Activated CD8-positive, alpha-beta T cell treated with anti-CD3 and anti-CD28 coated beads for 36 hours (primary cell): ENCODE data around the gene DNPEP. TPM values are rescaled to one million over a fixed set of nuclear protein-coding genes. Genes with fewer than 3 reads are reported as not detected.

Experiments used
- ATAC-seq: fragments of 200-7000 bp; cut with Tn5 transposase; one replicate; pipeline ENCODE4 v1.10.0; 2021; ENCODE audit warnings: mild to moderate bottlenecking, moderate library complexity
- CTCF ChIA-PET: fragments of 350-600 bp; sonication (Branson Sonifier 250); formaldehyde crosslinking; loops from one replicate; lab custom pipeline; 2021; ENCODE audit warnings: antibody characterized with exemption; lab: Charles Lee
- POLR2A ChIA-PET: fragments of 350-600 bp; sonication (Branson Sonifier 250); formaldehyde crosslinking; loops from one replicate; lab custom pipeline; 2021; ENCODE audit warnings: antibody characterized with exemption; lab: Charles Lee
- DNase-seq: peaks from one replicate; pipeline ENCODE4 v3.0.0-alpha.2; 2020
- H3K27ac Mint-ChIP-seq: one replicate; pipeline ENCODE4 v1.8.0; 2021; ENCODE audit warnings: mild to moderate bottlenecking, mixed read lengths
- H3K27me3 Mint-ChIP-seq: one replicate; pipeline ENCODE4 v1.8.0; 2021; ENCODE audit warnings: mixed read lengths
- H3K36me3 Mint-ChIP-seq: one replicate; pipeline ENCODE4 v1.8.0; 2021; ENCODE audit warnings: low read depth, mixed read lengths
- H3K4me1 Mint-ChIP-seq: one replicate; pipeline ENCODE4 v1.8.0; 2021; ENCODE audit warnings: low read depth, mixed read lengths
- H3K4me3 Mint-ChIP-seq: one replicate; pipeline ENCODE4 v1.8.0; 2021; ENCODE audit warnings: mild to moderate bottlenecking, moderate library complexity, mixed read lengths
- H3K9me3 Mint-ChIP-seq: one replicate; pipeline ENCODE4 v1.8.0; 2021; ENCODE audit warnings: mixed read lengths
- intact Hi-C: fragments of 100-400 bp; cut with micrococcal nuclease; formaldehyde crosslinking; loops from one replicate; pipeline ENCODE4 v1.10.0; 2022
- total RNA-seq, 2 experiments: library from RNA; stranded (reverse); gene quantifications; one replicate each; pipeline ENCODE4 v1.2.3, GENCODE V29; 2021
- TF ChIP-seq, protein P1 (sequence below): fragments of 200-600 bp; IDR thresholded peaks from one replicate; pipeline ENCODE4 v1.8.0; 2022; ENCODE audit warnings: antibody characterized with exemption, mild to moderate bottlenecking

The DNPEP gene
- total RNA-seq, 2 experiments from 2014 or later, result 112 to 113 TPM

DNA sequence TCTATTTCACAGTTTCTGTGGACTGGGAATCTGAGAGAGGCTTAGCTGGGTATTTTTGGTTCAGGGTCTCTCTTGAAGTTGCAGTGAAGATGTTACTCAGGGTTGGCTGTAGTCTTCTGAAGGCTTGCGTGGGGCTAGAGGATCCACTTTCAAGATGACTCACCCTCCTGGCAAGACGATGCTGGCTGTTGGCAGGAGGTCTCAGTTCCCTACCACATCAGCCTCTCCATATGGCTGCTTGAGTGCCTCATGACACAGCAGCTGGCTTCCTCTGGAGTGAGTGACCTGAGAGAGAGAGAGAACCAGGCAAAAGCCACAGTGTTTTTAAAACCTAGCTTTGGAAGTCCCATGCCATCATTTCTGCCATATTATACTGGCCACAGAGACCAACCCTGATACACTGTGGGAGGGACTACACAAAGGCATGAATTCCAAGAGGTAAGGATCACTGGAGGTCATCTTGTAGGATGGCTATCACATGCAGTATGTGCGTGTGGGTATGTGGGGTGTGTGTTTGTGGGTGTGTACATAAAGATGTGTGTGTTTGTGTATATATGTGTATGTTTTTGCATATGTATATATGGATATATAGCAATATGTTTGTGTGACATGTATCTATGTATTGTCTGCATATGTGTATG is 25.1 kb downstream of the DNPEP start:
- H3K4me1 Mint-ChIP-seq, result peaks cover 9% of the 10 kb centered on the region
- no peaks in the 10 kb centered on the region for H3K9me3 Mint-ChIP-seq
- intact Hi-C loops, result no loop called here
- peak; percentile 37 for DNase-seq
- no peak overlapping the region for H3K27ac Mint-ChIP-seq
- ATAC-seq, result peak; percentile 60
- H3K4me3 Mint-ChIP-seq, result no peak overlapping the region
- CTCF ChIA-PET, result interaction anchor here (2.0 to 2.3 kb wide), 2 partner anchors 10 to 333 kb away, joined by 6 to 10 read pairs; no protein-coding TSS in a partner anchor
- POLR2A ChIA-PET, result interaction anchor here (0.6 kb wide), 1 partner anchor 274 kb away, joined by 3 read pairs; no protein-coding TSS in a partner anchor
- H3K27me3 Mint-ChIP-seq, result peaks cover 16% of the 10 kb centered on the region
- TF ChIP-seq, protein P1, sequence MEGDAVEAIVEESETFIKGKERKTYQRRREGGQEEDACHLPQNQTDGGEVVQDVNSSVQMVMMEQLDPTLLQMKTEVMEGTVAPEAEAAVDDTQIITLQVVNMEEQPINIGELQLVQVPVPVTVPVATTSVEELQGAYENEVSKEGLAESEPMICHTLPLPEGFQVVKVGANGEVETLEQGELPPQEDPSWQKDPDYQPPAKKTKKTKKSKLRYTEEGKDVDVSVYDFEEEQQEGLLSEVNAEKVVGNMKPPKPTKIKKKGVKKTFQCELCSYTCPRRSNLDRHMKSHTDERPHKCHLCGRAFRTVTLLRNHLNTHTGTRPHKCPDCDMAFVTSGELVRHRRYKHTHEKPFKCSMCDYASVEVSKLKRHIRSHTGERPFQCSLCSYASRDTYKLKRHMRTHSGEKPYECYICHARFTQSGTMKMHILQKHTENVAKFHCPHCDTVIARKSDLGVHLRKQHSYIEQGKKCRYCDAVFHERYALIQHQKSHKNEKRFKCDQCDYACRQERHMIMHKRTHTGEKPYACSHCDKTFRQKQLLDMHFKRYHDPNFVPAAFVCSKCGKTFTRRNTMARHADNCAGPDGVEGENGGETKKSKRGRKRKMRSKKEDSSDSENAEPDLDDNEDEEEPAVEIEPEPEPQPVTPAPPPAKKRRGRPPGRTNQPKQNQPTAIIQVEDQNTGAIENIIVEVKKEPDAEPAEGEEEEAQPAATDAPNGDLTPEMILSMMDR, result no peak
- H3K36me3 Mint-ChIP-seq, result no peaks in the 10 kb centered on the region

DNA sequence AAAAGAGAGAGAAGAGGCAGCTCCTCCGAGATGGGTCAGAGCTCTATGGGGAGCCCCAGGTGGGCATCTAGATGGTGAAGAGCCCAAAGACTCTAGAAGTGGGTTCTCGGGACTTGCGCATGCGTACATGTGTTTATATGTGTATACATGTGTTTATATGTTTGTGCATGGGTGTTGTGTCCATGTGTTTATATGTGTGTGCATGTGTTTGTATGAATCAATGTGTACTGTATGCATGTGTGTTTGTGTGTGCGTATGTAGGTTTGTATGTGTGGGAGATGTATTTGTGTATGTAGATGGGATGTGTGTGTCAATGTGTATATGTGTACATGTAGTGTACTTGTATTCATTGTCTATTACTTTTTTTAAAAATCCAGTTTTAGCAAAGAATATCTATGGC is 25.6 kb downstream of the DNPEP start:
- no peaks in the 10 kb centered on the region for H3K9me3 Mint-ChIP-seq
- H3K27ac Mint-ChIP-seq, result no peak overlapping the region
- no peak overlapping the region for H3K4me3 Mint-ChIP-seq
- intact Hi-C loops, result no loop called here
- peaks cover 18% of the 10 kb centered on the region for H3K27me3 Mint-ChIP-seq
- CTCF ChIA-PET, result interaction anchor here (1.2 to 2.3 kb wide), 2 partner anchors 9 to 332 kb away, joined by 3 to 10 read pairs; no protein-coding TSS in a partner anchor
- DNase-seq (no peak), ATAC-seq (no peak)
- peaks cover 9% of the 10 kb centered on the region for H3K4me1 Mint-ChIP-seq
- TF ChIP-seq, protein P1, result no peak
- POLR2A ChIA-PET, result interaction anchor here (0.6 kb wide), 1 partner anchor 274 kb away, joined by 3 read pairs; no protein-coding TSS in a partner anchor
- H3K36me3 Mint-ChIP-seq, result no peaks in the 10 kb centered on the region

DNA sequence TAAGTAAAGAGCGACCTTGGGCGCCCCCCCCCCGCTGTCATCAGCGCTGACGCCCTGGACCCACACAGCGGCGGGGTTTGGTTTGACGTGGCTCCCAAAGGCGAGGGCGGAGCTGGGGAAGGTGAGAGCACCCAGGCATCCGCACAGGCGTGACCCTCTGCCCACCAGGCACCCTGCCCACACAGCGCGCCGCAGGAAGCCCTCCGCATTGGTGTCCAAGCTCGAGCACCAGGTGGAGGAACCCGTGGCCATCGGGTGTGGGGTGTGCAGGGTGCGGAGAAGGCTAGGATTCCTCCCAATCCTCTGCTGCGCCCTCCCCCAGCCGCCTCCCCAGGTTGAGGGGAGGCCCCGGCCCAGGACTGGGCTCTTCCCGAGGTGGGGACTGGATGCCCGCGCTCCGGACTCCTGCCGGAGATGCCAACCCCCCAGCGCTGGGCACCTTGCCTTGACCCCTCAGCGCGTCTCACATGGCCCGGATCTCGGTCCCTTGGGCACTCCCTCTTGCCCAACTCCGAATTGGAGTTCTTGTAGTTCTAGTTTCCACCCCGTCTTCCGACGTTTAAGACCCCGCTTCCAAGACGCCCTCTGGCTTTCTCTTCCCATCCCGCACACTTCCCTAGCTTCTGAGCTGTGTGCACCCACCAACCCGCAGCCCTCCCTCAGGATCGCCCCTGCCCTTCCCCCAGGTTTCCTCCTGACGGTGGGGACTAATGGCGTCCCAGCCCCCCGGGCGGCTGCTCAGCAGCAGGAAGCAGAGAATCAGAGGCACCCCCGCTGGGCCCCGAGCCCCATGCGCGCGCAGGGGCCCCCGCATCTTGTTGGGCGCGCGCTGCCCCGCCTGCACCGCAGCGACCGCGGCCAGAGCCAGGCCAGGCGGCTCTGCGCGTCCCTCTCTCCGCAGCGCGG is 29.3 kb downstream of the DNPEP start:
- Mint-ChIP-seq H3K27ac (no peak overlapping the region), H3K4me3 (peak overlapping the region; percentile 31), H3K9me3 (no peaks in the 10 kb centered on the region), H3K27me3 (peaks cover 45% of the 10 kb centered on the region), H3K36me3 (no peaks in the 10 kb centered on the region), H3K4me1 (peaks cover 9% of the 10 kb centered on the region)
- ATAC-seq (peak; percentile 77), DNase-seq (peak; percentile 66)
- CTCF ChIA-PET, result interaction anchor here (1.1 to 2.1 kb wide), 2 partner anchors 10 to 64 kb away, joined by 3 to 8 read pairs; no protein-coding TSS in a partner anchor
- intact Hi-C loops, result no loop called here
- TF ChIP-seq, protein P1, result no peak
- POLR2A ChIA-PET, result interaction anchor here (0.7 kb wide), 1 partner anchor 97 kb away, joined by 3 read pairs; no protein-coding TSS in a partner anchor

DNA sequence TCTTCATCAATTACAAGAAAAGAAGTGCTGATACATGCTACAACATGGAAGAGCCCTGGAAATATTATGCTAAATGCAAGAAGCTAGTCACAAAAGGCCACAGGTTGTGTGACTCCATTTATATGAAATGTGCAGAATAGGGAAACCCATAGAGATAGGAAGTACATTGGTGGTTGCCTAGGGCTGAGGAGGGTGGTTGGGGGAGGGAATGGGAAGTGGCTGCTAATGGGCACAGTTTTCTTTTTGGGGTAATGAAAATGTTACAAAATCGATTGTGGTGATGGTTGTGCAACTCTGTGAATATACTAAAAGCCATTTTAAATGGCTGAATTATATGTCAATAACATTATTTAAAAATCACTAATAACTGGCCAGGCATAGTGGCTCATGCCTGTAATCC is 30.9 kb downstream of the DNPEP start:
- Mint-ChIP-seq H3K4me3 (no peak overlapping the region), H3K27me3 (peaks cover 45% of the 10 kb centered on the region), H3K9me3 (no peaks in the 10 kb centered on the region), H3K27ac (no peak overlapping the region), H3K4me1 (peaks cover 4% of the 10 kb centered on the region), H3K36me3 (no peaks in the 10 kb centered on the region)
- intact Hi-C loops, result no loop called here
- TF ChIP-seq, protein P1, result no peak
- CTCF ChIA-PET, result interaction anchor here (2.1 kb wide), 1 partner anchor 62 kb away, joined by 8 read pairs; no protein-coding TSS in a partner anchor
- DNase-seq, result no peak
- no peak for ATAC-seq
- POLR2A ChIA-PET, result interaction anchor here (0.7 kb wide), 1 partner anchor 31 kb away, joined by 3 read pairs; the partner anchor contains the start of gene DNPEP
